HepG2 (cell line): Measurements from ENCODE around the gene MEIS1. TPM values are rescaled to one million over a fixed set of nuclear protein-coding genes. Genes with fewer than 3 reads are reported as not detected.

Experiments used
- FOXC1 ChIP-seq: sonication (generic); formaldehyde crosslinking; IDR thresholded peaks from 2 replicates; pipeline ENCODE4 v1.8.0; 2022; ENCODE audit warnings: mild to moderate bottlenecking, missing genetic modification reagents, borderline replicate concordance
- GATAD1 ChIP-seq: IDR thresholded peaks from 2 replicates; pipeline ENCODE4 v1.6.1; 2016; ENCODE audit warnings: missing genetic modification reagents, missing compliant biosample characterization
- GLI4 ChIP-seq: sonication (generic); formaldehyde crosslinking; IDR thresholded peaks from 2 replicates; pipeline ENCODE4 v1.5.1; 2020; ENCODE audit warnings: missing genetic modification reagents, mild to moderate bottlenecking, moderate library complexity, borderline replicate concordance
- HDAC2 ChIP-seq: sonication (generic); formaldehyde crosslinking; IDR thresholded peaks from 2 replicates; pipeline ENCODE4 v1.4.0; 2020; ENCODE audit warnings: missing genetic modification reagents
- IRF2 ChIP-seq: IDR thresholded peaks from 2 replicates; pipeline ENCODE4 v1.6.1; 2018; ENCODE audit warnings: missing genetic modification reagents, missing compliant biosample characterization
- KAT2B ChIP-seq: fragments of 150-350 bp; IDR thresholded peaks from 2 replicates; pipeline ENCODE4 v1.6.1; 2014; ENCODE audit warnings: low read depth, low read length, borderline replicate concordance
- NCOA2 ChIP-seq: sonication (generic); formaldehyde crosslinking; IDR thresholded peaks from 2 replicates; pipeline ENCODE4 v1.8.0; 2022; ENCODE audit warnings: inconsistent platforms
- PBX2 ChIP-seq: IDR thresholded peaks from 2 replicates; pipeline ENCODE4 v1.6.1; 2016; ENCODE audit warnings: control low read depth
- PHF21A ChIP-seq: sonication (generic); formaldehyde crosslinking; IDR thresholded peaks from 2 replicates; pipeline ENCODE4 v1.5.0; 2020; ENCODE audit warnings: mild to moderate bottlenecking, missing genetic modification reagents
- SOX6 ChIP-seq, 2 experiments: fragments of 450-650 bp in 1 of 2; sonication (generic) in 1 of 2; formaldehyde crosslinking in 1 of 2; IDR thresholded peaks; 2 replicates each; pipeline versions ENCODE4 v1.4.0 to v1.6.1; 2017 to 2020; ENCODE audit warnings: antibody characterized with exemption in 1 of 2, mild to moderate bottlenecking in 1 of 2, missing genetic modification reagents in 1 of 2
- ZNF274 ChIP-seq: sonication (generic); formaldehyde crosslinking; IDR thresholded peaks from 2 replicates; pipeline ENCODE4 v1.5.1; 2020; ENCODE audit warnings: mild to moderate bottlenecking, missing genetic modification reagents
- ZSCAN31 ChIP-seq: sonication (generic); formaldehyde crosslinking; IDR thresholded peaks from 2 replicates; pipeline ENCODE4 v1.5.0; 2020; ENCODE audit warnings: low read depth, mild to moderate bottlenecking, missing genetic modification reagents
- polyA plus RNA-seq, 8 experiments: library from polyadenylated mRNA; depleted of rRNA in 3 of 8; stranded (reverse) in 7 of 8; unstranded in 1 of 8; fragments of >200 nt; fragmentation: Illumina TruSeq in 4 of 8; extraction: Trizol in 4 of 8; gene quantifications; 2 replicates each; pipeline versions ENCODE4 v1.2.1 to v1.2.3, GENCODE V29; 2011 to 2016; ENCODE audit warnings: low read depth in 4 of 8, missing spikeins in 1 of 8, mixed read lengths in 1 of 8; ENCODE audit not compliant: insufficient read depth in 1 of 8
- total RNA-seq, 5 experiments: library from RNA; depleted of rRNA; stranded (reverse); fragments of >200 nt; fragmentation: Illumina TruSeq; extraction: Trizol; gene quantifications; 2 replicates each; pipeline ENCODE4 v1.2.3, GENCODE V29; 2016; ENCODE audit warnings: low read depth in 1 of 5
- TF ChIP-seq, protein P1 (sequence below): sonication (generic); formaldehyde crosslinking; IDR thresholded peaks from 2 replicates; pipeline ENCODE4 v1.8.0; 2022; ENCODE audit warnings: missing genetic modification reagents, mild to moderate bottlenecking, moderate library complexity, borderline replicate concordance
- TF ChIP-seq, protein P2 (sequence below): sonication (generic); formaldehyde crosslinking; IDR thresholded peaks from 2 replicates; pipeline ENCODE4 v1.8.0; 2023; ENCODE audit warnings: mild to moderate bottlenecking, missing genetic modification reagents
- TF ChIP-seq, protein P3 (sequence below): sonication (generic); formaldehyde crosslinking; IDR thresholded peaks from 2 replicates; pipeline ENCODE4 v1.4.0; 2020; ENCODE audit warnings: missing genetic modification reagents, borderline replicate concordance
- TF ChIP-seq, protein P4 (sequence below): sonication (generic); formaldehyde crosslinking; IDR thresholded peaks from 2 replicates; pipeline ENCODE4 v1.5.1; 2020; ENCODE audit warnings: mild to moderate bottlenecking, missing genetic modification reagents, moderate library complexity

MEIS1 gene
- total and polyA plus RNA-seq, 2 of the 13 experiments (the other 11 are each of a cell fraction or from before 2014, with no cell fraction given), result 3.8 to 6.0 TPM

GRCh38 chr2:66432801-66433694 lies 1.9 kb upstream of the MEIS1 start (continued):
- TF ChIP-seq, protein P1, sequence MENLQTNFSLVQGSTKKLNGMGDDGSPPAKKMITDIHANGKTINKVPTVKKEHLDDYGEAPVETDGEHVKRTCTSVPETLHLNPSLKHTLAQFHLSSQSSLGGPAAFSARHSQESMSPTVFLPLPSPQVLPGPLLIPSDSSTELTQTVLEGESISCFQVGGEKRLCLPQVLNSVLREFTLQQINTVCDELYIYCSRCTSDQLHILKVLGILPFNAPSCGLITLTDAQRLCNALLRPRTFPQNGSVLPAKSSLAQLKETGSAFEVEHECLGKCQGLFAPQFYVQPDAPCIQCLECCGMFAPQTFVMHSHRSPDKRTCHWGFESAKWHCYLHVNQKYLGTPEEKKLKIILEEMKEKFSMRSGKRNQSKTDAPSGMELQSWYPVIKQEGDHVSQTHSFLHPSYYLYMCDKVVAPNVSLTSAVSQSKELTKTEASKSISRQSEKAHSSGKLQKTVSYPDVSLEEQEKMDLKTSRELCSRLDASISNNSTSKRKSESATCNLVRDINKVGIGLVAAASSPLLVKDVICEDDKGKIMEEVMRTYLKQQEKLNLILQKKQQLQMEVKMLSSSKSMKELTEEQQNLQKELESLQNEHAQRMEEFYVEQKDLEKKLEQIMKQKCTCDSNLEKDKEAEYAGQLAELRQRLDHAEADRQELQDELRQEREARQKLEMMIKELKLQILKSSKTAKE (CRISPR knock-in tag), result no peak
- TF ChIP-seq ZNF274 (CRISPR knock-in tag) (0 out of 2 replicates have a peak, but pooled peaks have one; percentile 47), GLI4 (peak; percentile 64; the same call in 1 of the 2 replicates), ZSCAN31 (CRISPR knock-in tag) (peak; percentile 68; the same call in 1 of the 2 replicates), PBX2 (peak; percentile 48), FOXC1 (CRISPR knock-in tag) (no peak), GATAD1 (peak; percentile 68), PHF21A (CRISPR knock-in tag) (peak; percentile 87), HDAC2 (CRISPR knock-in tag) (0 out of 2 replicates have a peak, but pooled peaks have one; percentile 16), NCOA2 (CRISPR knock-in tag) (0 out of 2 replicates have a peak, but pooled peaks have one; percentile 17), IRF2 (CRISPR knock-in tag) (no peak; the same call in 1 of the 2 replicates), SOX6 (IDR thresholded peaks at IDR 0.05) (no peak), SOX6 (CRISPR knock-in tag; IDR thresholded peaks at IDR 0.05) (0 out of 2 replicates have a peak, but pooled peaks have one; percentile 9), KAT2B (peak; percentile 98)
- TF ChIP-seq, protein P2, sequence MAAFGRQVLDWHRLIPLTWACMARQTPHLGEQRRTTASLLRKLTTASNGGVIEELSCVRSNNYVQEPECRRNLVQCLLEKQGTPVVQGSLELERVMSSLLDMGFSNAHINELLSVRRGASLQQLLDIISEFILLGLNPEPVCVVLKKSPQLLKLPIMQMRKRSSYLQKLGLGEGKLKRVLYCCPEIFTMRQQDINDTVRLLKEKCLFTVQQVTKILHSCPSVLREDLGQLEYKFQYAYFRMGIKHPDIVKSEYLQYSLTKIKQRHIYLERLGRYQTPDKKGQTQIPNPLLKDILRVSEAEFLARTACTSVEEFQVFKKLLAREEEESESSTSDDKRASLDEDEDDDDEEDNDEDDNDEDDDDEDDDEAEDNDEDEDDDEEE (CRISPR knock-in tag), result 0 out of 2 replicates have a peak, but pooled peaks have one; percentile 8
- TF ChIP-seq, protein P3, sequence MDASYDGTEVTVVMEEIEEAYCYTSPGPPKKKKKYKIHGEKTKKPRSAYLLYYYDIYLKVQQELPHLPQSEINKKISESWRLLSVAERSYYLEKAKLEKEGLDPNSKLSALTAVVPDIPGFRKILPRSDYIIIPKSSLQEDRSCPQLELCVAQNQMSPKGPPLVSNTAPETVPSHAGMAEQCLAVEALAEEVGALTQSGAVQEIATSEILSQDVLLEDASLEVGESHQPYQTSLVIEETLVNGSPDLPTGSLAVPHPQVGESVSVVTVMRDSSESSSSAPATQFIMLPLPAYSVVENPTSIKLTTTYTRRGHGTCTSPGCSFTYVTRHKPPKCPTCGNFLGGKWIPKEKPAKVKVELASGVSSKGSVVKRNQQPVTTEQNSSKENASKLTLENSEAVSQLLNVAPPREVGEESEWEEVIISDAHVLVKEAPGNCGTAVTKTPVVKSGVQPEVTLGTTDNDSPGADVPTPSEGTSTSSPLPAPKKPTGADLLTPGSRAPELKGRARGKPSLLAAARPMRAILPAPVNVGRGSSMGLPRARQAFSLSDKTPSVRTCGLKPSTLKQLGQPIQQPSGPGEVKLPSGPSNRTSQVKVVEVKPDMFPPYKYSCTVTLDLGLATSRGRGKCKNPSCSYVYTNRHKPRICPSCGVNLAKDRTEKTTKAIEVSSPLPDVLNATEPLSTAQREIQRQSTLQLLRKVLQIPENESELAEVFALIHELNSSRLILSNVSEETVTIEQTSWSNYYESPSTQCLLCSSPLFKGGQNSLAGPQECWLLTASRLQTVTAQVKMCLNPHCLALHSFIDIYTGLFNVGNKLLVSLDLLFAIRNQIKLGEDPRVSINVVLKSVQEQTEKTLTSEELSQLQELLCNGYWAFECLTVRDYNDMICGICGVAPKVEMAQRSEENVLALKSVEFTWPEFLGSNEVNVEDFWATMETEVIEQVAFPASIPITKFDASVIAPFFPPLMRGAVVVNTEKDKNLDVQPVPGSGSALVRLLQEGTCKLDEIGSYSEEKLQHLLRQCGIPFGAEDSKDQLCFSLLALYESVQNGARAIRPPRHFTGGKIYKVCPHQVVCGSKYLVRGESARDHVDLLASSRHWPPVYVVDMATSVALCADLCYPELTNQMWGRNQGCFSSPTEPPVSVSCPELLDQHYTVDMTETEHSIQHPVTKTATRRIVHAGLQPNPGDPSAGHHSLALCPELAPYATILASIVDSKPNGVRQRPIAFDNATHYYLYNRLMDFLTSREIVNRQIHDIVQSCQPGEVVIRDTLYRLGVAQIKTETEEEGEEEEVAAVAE (CRISPR knock-in tag), result 0 out of 2 replicates have a peak, but pooled peaks have one; percentile 72
- TF ChIP-seq, protein P4, sequence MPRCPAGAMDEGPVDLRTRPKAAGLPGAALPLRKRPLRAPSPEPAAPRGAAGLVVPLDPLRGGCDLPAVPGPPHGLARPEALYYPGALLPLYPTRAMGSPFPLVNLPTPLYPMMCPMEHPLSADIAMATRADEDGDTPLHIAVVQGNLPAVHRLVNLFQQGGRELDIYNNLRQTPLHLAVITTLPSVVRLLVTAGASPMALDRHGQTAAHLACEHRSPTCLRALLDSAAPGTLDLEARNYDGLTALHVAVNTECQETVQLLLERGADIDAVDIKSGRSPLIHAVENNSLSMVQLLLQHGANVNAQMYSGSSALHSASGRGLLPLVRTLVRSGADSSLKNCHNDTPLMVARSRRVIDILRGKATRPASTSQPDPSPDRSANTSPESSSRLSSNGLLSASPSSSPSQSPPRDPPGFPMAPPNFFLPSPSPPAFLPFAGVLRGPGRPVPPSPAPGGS (CRISPR knock-in tag), result 0 out of 2 replicates have a peak, but pooled peaks have one; percentile 83
